HCT116 (cell line): ENCODE measurements around the gene ST3GAL6. TPM values are rescaled to one million over a fixed set of nuclear protein-coding genes. Genes with fewer than 3 reads are reported as not detected.

ENCODE experiments used
- ATAC-seq: fragments of 200-7000 bp; cut with Tn5 transposase; 2 replicates; pipeline ENCODE4 v1.9.1; 2020; ENCODE audit warnings: mild to moderate bottlenecking, moderate library complexity
- BruUV-seq: library from RNA; stranded (reverse); fragments of 400-500 nt; replicated peaks from 2 replicates; lab custom pipeline; 2021; lab: Mats Ljungman, UMichigan
- CTCF ChIA-PET: fragments of 300-600 bp; sonication (Branson Sonifier 250); formaldehyde crosslinking; loops from one replicate; lab custom pipeline; 2021; ENCODE audit warnings: antibody characterized with exemption; lab: Charles Lee
- POLR2A ChIA-PET: fragments of 300-600, 350-600 bp; sonication (Branson Sonifier 250); formaldehyde crosslinking; loops from one replicate; lab custom pipeline; 2021; ENCODE audit warnings: antibody characterized with exemption; lab: Charles Lee
- RAD21 ChIA-PET, 2 experiments: fragments of 300-600 bp; sonication (Branson Sonifier 250); formaldehyde crosslinking; loops; one replicate each; lab custom pipeline; 2023; ENCODE audit warnings: low total read pairs in 2 of 2; ENCODE audit not compliant: uncharacterized antibody in 2 of 2, unreplicated experiment in 2 of 2, low non-redundant PET in 1 of 2; lab: Charles Lee
- DNase-seq: peaks from one replicate; pipeline ENCODE4 v3.0.0-alpha.2; 2010; ENCODE audit warnings: low read depth, low spot score
- H2AFZ ChIP-seq: fragments of 200-600 bp; shearing (Covaris generic), sonication (generic); 2 replicates; pipeline ENCODE4 v1.6.1; 2017; ENCODE audit warnings: low read depth, mixed run types, mixed read lengths, antibody characterized with exemption, low read length; ENCODE audit not compliant: poor library complexity, severe bottlenecking
- H3K27ac ChIP-seq: 2 replicates; pipeline ENCODE4 v1.5.1; 2012; ENCODE audit warnings: low read depth, low read length
- H3K27me3 ChIP-seq: fragments of 200-600 bp; sonication (generic); 2 replicates; pipeline ENCODE4 v1.6.1; 2016; ENCODE audit warnings: mixed run types, low read length, mixed read lengths; ENCODE audit not compliant: insufficient read depth
- H3K36me3 ChIP-seq, 2 experiments: fragments of 200-500 bp in 1 of 2; fragments of 200-600 bp in 1 of 2; sonication (Bioruptor generic) in 1 of 2; sonication (generic) in 1 of 2; 2 replicates each; pipeline versions ENCODE4 v1.5.1 to v1.6.1; 2014 to 2016; ENCODE audit warnings: low read length in 2 of 2, inconsistent platforms in 1 of 2, mixed read lengths in 1 of 2, mixed run types in 1 of 2; ENCODE audit not compliant: insufficient read depth in 2 of 2, control insufficient read depth in 1 of 2
- H3K4me1 ChIP-seq, 2 experiments: fragments of 200-600 bp in 1 of 2; sonication (generic) in 1 of 2; 2 replicates each; pipeline versions ENCODE4 v1.5.1 to v1.6.1; 2012 to 2017; ENCODE audit warnings: low read length in 2 of 2, inconsistent platforms in 1 of 2, mild to moderate bottlenecking in 1 of 2, mixed read lengths in 1 of 2, mixed run types in 1 of 2, moderate library complexity in 1 of 2; ENCODE audit not compliant: insufficient read depth in 2 of 2, control insufficient read depth in 1 of 2
- H3K4me2 ChIP-seq: fragments of 200-600 bp; sonication (generic); 2 replicates; pipeline ENCODE4 v1.6.1; 2017; ENCODE audit warnings: mixed run types, low read length, mixed read lengths
- H3K4me3 ChIP-seq, 2 experiments: fragments of 200-600 bp in 1 of 2; sonication (generic) in 1 of 2; replicated peaks in 1 of 2; 2 replicates each; pipeline ENCODE4 v1.5.1; 2011 to 2016; ENCODE audit warnings: low read length in 2 of 2, control low read depth in 1 of 2, low read depth in 1 of 2, mild to moderate bottlenecking in 1 of 2, mixed read lengths in 1 of 2, mixed run types in 1 of 2
- H3K79me2 ChIP-seq: fragments of 200-600 bp; sonication (generic); 2 replicates; pipeline ENCODE4 v1.6.1; 2017; ENCODE audit warnings: mild to moderate bottlenecking, mixed run types, low read length, moderate library complexity, mixed read lengths; ENCODE audit not compliant: insufficient read depth
- H3K9ac ChIP-seq: fragments of 200-600 bp; sonication (generic); 2 replicates; pipeline ENCODE4 v1.6.1; 2016; ENCODE audit warnings: low read length, mixed read lengths
- H3K9me2 ChIP-seq: fragments of 200-600 bp; sonication (generic), shearing (Covaris generic); 2 replicates; pipeline ENCODE4 v1.6.1; 2017; ENCODE audit warnings: mixed run types, mild to moderate bottlenecking, moderate library complexity; ENCODE audit not compliant: insufficient read depth
- H3K9me3 ChIP-seq, 2 experiments: fragments of 200-500 bp in 1 of 2; fragments of 200-600 bp in 1 of 2; sonication (Bioruptor generic) in 1 of 2; sonication (generic) in 1 of 2; 2 replicates each; pipeline ENCODE4 v1.6.1; 2014 to 2017; ENCODE audit warnings: low read length in 2 of 2, mixed read lengths in 2 of 2, inconsistent platforms in 1 of 2, low read depth in 1 of 2, mild to moderate bottlenecking in 1 of 2, mixed run types in 1 of 2, moderate library complexity in 1 of 2; ENCODE audit not compliant: control insufficient read depth in 1 of 2, insufficient read depth in 1 of 2
- H4K20me1 ChIP-seq: fragments of 200-600 bp; sonication (generic), shearing (Covaris generic); 2 replicates; pipeline ENCODE4 v1.6.1; 2017; ENCODE audit warnings: mixed run types, mild to moderate bottlenecking, moderate library complexity; ENCODE audit not compliant: insufficient read depth
- CBX3 ChIP-seq: IDR thresholded peaks from 2 replicates; pipeline ENCODE4 v1.6.1; 2012; ENCODE audit warnings: low read depth
- CEBPB ChIP-seq: IDR thresholded peaks from 2 replicates; pipeline ENCODE4 v1.6.1; 2012; ENCODE audit warnings: low read depth
- EGR1 ChIP-seq: IDR thresholded peaks from 2 replicates; pipeline ENCODE4 v1.6.1; 2012; ENCODE audit warnings: low read depth
- EZH2 ChIP-seq: fragments of 200-600 bp; sonication (generic); IDR thresholded peaks from 2 replicates; pipeline ENCODE4 v1.6.1; 2017; ENCODE audit warnings: antibody characterized with exemption, mixed run types
- EZH2phosphoT487 ChIP-seq: fragments of 200-600 bp; IDR thresholded peaks from 2 replicates; pipeline ENCODE4 v1.6.1; 2018; ENCODE audit warnings: antibody characterized with exemption, borderline replicate concordance
- FOSL1 ChIP-seq: IDR thresholded peaks from 2 replicates; pipeline ENCODE4 v1.6.1; 2012; ENCODE audit warnings: low read depth
- JUND ChIP-seq: IDR thresholded peaks from 2 replicates; pipeline ENCODE4 v1.6.1; 2012
- POLR2A ChIP-seq: IDR thresholded peaks from 2 replicates; pipeline ENCODE4 v1.7.0; 2011; ENCODE audit warnings: borderline replicate concordance; ENCODE audit not compliant: insufficient read depth, insufficient read length; ENCODE audit errors: extremely low read depth
- POLR2AphosphoS5 ChIP-seq: IDR thresholded peaks from 2 replicates; pipeline ENCODE4 v1.6.1; 2011; ENCODE audit warnings: mild to moderate bottlenecking, low read depth, low read length, moderate library complexity
- RAD21 ChIP-seq: IDR thresholded peaks from 2 replicates; pipeline ENCODE4 v1.6.1; 2012; ENCODE audit warnings: low read depth, mild to moderate bottlenecking
- SIN3A ChIP-seq: IDR thresholded peaks from 2 replicates; pipeline ENCODE4 v1.6.1; 2012; ENCODE audit warnings: low read depth
- SRF ChIP-seq: IDR thresholded peaks from 2 replicates; pipeline ENCODE4 v1.6.1; 2012; ENCODE audit warnings: low read depth
- TCF7L2 ChIP-seq: IDR thresholded peaks from 2 replicates; pipeline ENCODE4 v1.7.0; 2011; ENCODE audit warnings: borderline replicate concordance, inconsistent platforms; ENCODE audit not compliant: insufficient read depth, insufficient read length; ENCODE audit errors: extremely low read depth
- YY1 ChIP-seq: IDR thresholded peaks from 2 replicates; pipeline ENCODE4 v1.6.1; 2011; ENCODE audit warnings: low read length, low read depth, moderate library complexity, mild to moderate bottlenecking; ENCODE audit not compliant: insufficient replicate concordance; ENCODE audit errors: extremely low read depth
- ZFX ChIP-seq: fragments of 450-650 bp; IDR thresholded peaks from 2 replicates; pipeline ENCODE4 v1.6.1; 2017
- ZNF274 ChIP-seq: fragments of 200-500 bp; sonication (Bioruptor generic); IDR thresholded peaks from 2 replicates; pipeline ENCODE4 v1.6.1; 2014; ENCODE audit warnings: mild to moderate bottlenecking, low read depth, low read length, inconsistent platforms
- intact Hi-C: fragments of 100-400 bp; cut with micrococcal nuclease; formaldehyde crosslinking; loops from 2 replicates; pipeline ENCODE4 v1.10.0; 2022
- total RNA-seq: library from RNA; stranded (reverse); gene quantifications from one replicate; pipeline ENCODE4 v1.2.1, GENCODE V29; 2021; ENCODE audit not compliant: unreplicated experiment
- TF ChIP-seq, protein P1 (sequence below): IDR thresholded peaks from 2 replicates; pipeline ENCODE4 v1.6.1; 2012; ENCODE audit warnings: low read depth
- TF ChIP-seq, protein P2 (sequence below): IDR thresholded peaks from 2 replicates; pipeline ENCODE4 v1.6.1; 2011; ENCODE audit warnings: mild to moderate bottlenecking, low read length, moderate library complexity; ENCODE audit not compliant: insufficient replicate concordance; ENCODE audit errors: extremely low read depth
- TF ChIP-seq, protein P3 (sequence below): IDR thresholded peaks from 2 replicates; pipeline ENCODE4 v1.6.1; 2012
- TF ChIP-seq, protein P4 (sequence below): IDR thresholded peaks from 2 replicates; pipeline ENCODE4 v1.6.1; 2012

The ST3GAL6 gene
- total RNA-seq, 1 experiment from 2014 or later: 10.6 TPM

DNA sequence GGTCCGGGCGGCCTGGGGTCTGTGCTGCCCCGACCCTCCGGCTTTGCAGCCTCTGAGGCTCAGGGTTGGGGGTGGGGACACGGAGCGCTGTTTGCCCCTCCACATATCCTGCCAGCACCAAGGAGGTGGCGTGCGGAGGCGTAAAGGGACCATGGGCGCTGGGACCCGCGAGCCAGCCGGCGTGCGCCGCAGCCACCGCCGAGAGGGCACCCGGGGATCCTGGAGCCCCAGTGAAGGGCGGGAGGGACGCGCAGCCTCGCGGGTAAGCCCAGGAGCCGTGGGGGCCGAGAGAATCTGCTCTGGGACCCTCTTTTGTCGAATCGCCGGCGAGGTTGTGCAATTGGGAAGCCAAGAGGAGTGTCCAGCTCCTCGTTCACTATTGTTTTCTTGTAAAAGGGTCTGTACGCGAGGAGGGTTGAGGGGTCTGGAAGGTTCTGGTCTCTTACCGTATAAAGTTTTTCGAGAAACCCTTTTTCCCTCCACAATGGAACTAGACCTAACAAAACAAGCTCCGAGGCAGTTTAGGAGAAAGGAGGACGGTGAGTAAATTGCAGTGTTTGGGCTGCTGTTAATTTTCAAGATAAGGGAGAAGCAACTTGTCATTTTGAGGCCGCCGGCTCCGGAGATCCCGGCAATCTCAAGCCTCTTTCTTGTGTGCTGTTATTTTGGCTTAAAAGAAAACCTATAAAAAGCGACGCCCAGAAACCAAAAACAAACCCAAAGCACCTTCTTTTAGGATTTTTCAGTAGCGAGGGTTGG lies 29.9 kb upstream of the ST3GAL6 start:
- peak overlapping the region; percentile 92 for H3K4me2 ChIP-seq
- H3K9me3 ChIP-seq: no peaks in the 10 kb centered on the region
- peaks cover 17% of the 10 kb centered on the region; the same call in 1 of the 2 replicates for H3K79me2 ChIP-seq
- no peaks in the 10 kb centered on the region for H3K9me2 ChIP-seq
- peak overlapping the region; percentile 76 to 82 for H3K4me3 ChIP-seq
- ChIA-PET POLR2A (interaction anchor here (1.4 to 3.0 kb wide), 3 partner anchors 8 to 14 kb away, joined by 4 to 16 read pairs (median 6); no protein-coding TSS in a partner anchor), RAD21 (no interaction called here), CTCF (no interaction called here)
- peaks cover 8 to 18% of the 10 kb centered on the region in 2 experiments for H3K4me1 ChIP-seq
- H2AFZ ChIP-seq: peak overlapping the region; percentile 84
- intact Hi-C loops: no loop called here
- peak overlapping the region; percentile 76 for H3K9ac ChIP-seq
- H3K27ac ChIP-seq: peak overlapping the region; percentile 83
- DNase-seq (no peak), ATAC-seq (peak; percentile 58)
- no peaks in the 10 kb centered on the region for H3K27me3 ChIP-seq
- no peaks in the 10 kb centered on the region for H4K20me1 ChIP-seq
- H3K36me3 ChIP-seq: no peaks in the 10 kb centered on the region
- no TSS peak for BruUV-seq
- no peak for TF ChIP-seq FOSL1
- no peak for TF ChIP-seq SRF
- TF ChIP-seq, protein P1, sequence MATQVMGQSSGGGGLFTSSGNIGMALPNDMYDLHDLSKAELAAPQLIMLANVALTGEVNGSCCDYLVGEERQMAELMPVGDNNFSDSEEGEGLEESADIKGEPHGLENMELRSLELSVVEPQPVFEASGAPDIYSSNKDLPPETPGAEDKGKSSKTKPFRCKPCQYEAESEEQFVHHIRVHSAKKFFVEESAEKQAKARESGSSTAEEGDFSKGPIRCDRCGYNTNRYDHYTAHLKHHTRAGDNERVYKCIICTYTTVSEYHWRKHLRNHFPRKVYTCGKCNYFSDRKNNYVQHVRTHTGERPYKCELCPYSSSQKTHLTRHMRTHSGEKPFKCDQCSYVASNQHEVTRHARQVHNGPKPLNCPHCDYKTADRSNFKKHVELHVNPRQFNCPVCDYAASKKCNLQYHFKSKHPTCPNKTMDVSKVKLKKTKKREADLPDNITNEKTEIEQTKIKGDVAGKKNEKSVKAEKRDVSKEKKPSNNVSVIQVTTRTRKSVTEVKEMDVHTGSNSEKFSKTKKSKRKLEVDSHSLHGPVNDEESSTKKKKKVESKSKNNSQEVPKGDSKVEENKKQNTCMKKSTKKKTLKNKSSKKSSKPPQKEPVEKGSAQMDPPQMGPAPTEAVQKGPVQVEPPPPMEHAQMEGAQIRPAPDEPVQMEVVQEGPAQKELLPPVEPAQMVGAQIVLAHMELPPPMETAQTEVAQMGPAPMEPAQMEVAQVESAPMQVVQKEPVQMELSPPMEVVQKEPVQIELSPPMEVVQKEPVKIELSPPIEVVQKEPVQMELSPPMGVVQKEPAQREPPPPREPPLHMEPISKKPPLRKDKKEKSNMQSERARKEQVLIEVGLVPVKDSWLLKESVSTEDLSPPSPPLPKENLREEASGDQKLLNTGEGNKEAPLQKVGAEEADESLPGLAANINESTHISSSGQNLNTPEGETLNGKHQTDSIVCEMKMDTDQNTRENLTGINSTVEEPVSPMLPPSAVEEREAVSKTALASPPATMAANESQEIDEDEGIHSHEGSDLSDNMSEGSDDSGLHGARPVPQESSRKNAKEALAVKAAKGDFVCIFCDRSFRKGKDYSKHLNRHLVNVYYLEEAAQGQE: no peak
- TF ChIP-seq, protein P2, sequence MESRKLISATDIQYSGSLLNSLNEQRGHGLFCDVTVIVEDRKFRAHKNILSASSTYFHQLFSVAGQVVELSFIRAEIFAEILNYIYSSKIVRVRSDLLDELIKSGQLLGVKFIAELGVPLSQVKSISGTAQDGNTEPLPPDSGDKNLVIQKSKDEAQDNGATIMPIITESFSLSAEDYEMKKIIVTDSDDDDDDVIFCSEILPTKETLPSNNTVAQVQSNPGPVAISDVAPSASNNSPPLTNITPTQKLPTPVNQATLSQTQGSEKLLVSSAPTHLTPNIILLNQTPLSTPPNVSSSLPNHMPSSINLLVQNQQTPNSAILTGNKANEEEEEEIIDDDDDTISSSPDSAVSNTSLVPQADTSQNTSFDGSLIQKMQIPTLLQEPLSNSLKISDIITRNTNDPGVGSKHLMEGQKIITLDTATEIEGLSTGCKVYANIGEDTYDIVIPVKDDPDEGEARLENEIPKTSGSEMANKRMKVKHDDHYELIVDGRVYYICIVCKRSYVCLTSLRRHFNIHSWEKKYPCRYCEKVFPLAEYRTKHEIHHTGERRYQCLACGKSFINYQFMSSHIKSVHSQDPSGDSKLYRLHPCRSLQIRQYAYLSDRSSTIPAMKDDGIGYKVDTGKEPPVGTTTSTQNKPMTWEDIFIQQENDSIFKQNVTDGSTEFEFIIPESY: no peak
- no peak for TF ChIP-seq POLR2A
- no peak for TF ChIP-seq CBX3
- 0 out of 2 replicates have a peak, but pooled peaks have one; percentile 14 for TF ChIP-seq CEBPB
- TF ChIP-seq YY1: no peak
- no peak; the same call in 1 of the 2 replicates for TF ChIP-seq SIN3A
- TF ChIP-seq ZNF274: no peak
- TF ChIP-seq JUND: no peak
- TF ChIP-seq EZH2phosphoT487: no peak
- TF ChIP-seq ZFX: peak; percentile 64
- peak; percentile 72; the same call in 1 of the 2 replicates for TF ChIP-seq EGR1
- TF ChIP-seq RAD21: no peak
- TF ChIP-seq, protein P3, sequence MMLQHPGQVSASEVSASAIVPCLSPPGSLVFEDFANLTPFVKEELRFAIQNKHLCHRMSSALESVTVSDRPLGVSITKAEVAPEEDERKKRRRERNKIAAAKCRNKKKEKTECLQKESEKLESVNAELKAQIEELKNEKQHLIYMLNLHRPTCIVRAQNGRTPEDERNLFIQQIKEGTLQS: no peak
- no peak for TF ChIP-seq POLR2AphosphoS5
- no peak for TF ChIP-seq TCF7L2
- TF ChIP-seq, protein P4, sequence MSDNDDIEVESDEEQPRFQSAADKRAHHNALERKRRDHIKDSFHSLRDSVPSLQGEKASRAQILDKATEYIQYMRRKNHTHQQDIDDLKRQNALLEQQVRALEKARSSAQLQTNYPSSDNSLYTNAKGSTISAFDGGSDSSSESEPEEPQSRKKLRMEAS: no peak
- no peak for TF ChIP-seq EZH2
